OCI-LY1 (cell line): ENCODE data around the gene TRIM27.

ENCODE experiments used
- H2AFZ ChIP-seq: fragments of 200-600 bp; sonication (generic), shearing (Covaris generic); 2 replicates; pipeline ENCODE4 v1.6.0; 2014; ENCODE audit warnings: antibody characterized with exemption, mild to moderate bottlenecking, low read length
- H3F3A ChIP-seq: fragments of 200-600 bp; sonication (generic), shearing (Covaris generic); 2 replicates; pipeline ENCODE4 v1.6.0; 2014; ENCODE audit warnings: mild to moderate bottlenecking, antibody characterized with exemption, low read length, moderate library complexity; ENCODE audit not compliant: insufficient read depth
- H3K27ac ChIP-seq: fragments of 200-600 bp; sonication (generic); 2 replicates; pipeline ENCODE4 v1.5.1; 2014; ENCODE audit warnings: low read length, mixed run types, mild to moderate bottlenecking, low read depth; ENCODE audit not compliant: poor library complexity, severe bottlenecking
- H3K27me3 ChIP-seq: fragments of 200-600 bp; sonication (generic); 2 replicates; pipeline ENCODE4 v1.6.0; 2014; ENCODE audit warnings: antibody characterized with exemption, mild to moderate bottlenecking, low read length, moderate library complexity; ENCODE audit not compliant: insufficient read depth
- H3K36me3 ChIP-seq: fragments of 200-600 bp; sonication (generic); 2 replicates; pipeline ENCODE4 v1.6.1; 2014; ENCODE audit warnings: mild to moderate bottlenecking, antibody characterized with exemption, low read length, moderate library complexity, mixed read lengths; ENCODE audit not compliant: insufficient read depth
- H3K4me1 ChIP-seq: fragments of 200-600 bp; sonication (generic); 2 replicates; pipeline ENCODE4 v1.5.1; 2014; ENCODE audit warnings: mild to moderate bottlenecking, low read length, moderate library complexity; ENCODE audit not compliant: insufficient read depth, severe bottlenecking
- H3K4me2 ChIP-seq: fragments of 200-600 bp; sonication (generic), shearing (Covaris generic); 2 replicates; pipeline ENCODE4 v1.6.1; 2014; ENCODE audit warnings: low read length
- H3K4me3 ChIP-seq: fragments of 200-600 bp; sonication (generic); 2 replicates; pipeline ENCODE4 v1.5.1; 2014; ENCODE audit warnings: low read length, low read depth, mild to moderate bottlenecking, mixed read lengths; ENCODE audit not compliant: poor library complexity, severe bottlenecking
- H3K79me2 ChIP-seq: fragments of 200-600 bp; shearing (Covaris generic); 2 replicates; pipeline ENCODE4 v1.6.1; 2016; ENCODE audit warnings: mixed run types, low read length, mixed read lengths; ENCODE audit not compliant: insufficient read depth
- H3K9ac ChIP-seq: fragments of 200-600 bp; sonication (generic), shearing (Covaris generic); 2 replicates; pipeline ENCODE4 v1.6.1; 2014; ENCODE audit warnings: mild to moderate bottlenecking, low read length, mixed read lengths
- H3K9me2 ChIP-seq: fragments of 200-600 bp; sonication (generic), shearing (Covaris generic); 2 replicates; pipeline ENCODE4 v1.6.1; 2014; ENCODE audit warnings: low read depth, mild to moderate bottlenecking, low read length, mixed read lengths
- H3K9me3 ChIP-seq: fragments of 200-600 bp; shearing (Covaris generic); 2 replicates; pipeline ENCODE4 v1.6.1; 2014; ENCODE audit warnings: low read length, mixed read lengths
- H4K20me1 ChIP-seq: fragments of 200-600 bp; sonication (generic), shearing (Covaris generic); 2 replicates; pipeline ENCODE4 v1.6.0; 2016; ENCODE audit warnings: mild to moderate bottlenecking, low read length; ENCODE audit not compliant: insufficient read depth
- CTCF ChIP-seq: fragments of 200-600 bp; sonication (generic), shearing (Covaris generic); IDR thresholded peaks from 2 replicates; pipeline ENCODE4 v1.5.1; 2017; ENCODE audit warnings: mild to moderate bottlenecking, antibody characterized with exemption, low read length, moderate library complexity, mixed read lengths
- EZH2 ChIP-seq: fragments of 200-600 bp; sonication (generic), shearing (Covaris generic); IDR thresholded peaks from 2 replicates; pipeline ENCODE4 v1.8.0; 2017; ENCODE audit warnings: borderline replicate concordance, mixed run types, mild to moderate bottlenecking, antibody characterized with exemption, low read length, moderate library complexity, mixed read lengths

TRIM27 gene

GRCh38 chr6:28901831-28902230 is 22.0 kb downstream of the TRIM27 start:
- H3K9me3 ChIP-seq = no peaks in the 10 kb centered on the region
- TF ChIP-seq EZH2 (no peak), CTCF (no peak)
- H3K4me3 ChIP-seq = no peak overlapping the region
- H3K4me1 ChIP-seq = peaks cover 11% of the 10 kb centered on the region
- peaks cover 64% of the 10 kb centered on the region for H3K36me3 ChIP-seq
- no peaks in the 10 kb centered on the region for H4K20me1 ChIP-seq
- H3K4me2 ChIP-seq = no peak overlapping the region
- H3K9me2 ChIP-seq = no peaks in the 10 kb centered on the region
- H3K79me2 ChIP-seq = no peaks in the 10 kb centered on the region
- peaks cover 19% of the 10 kb centered on the region for H3F3A ChIP-seq
- H3K27ac ChIP-seq = peak overlapping the region; percentile 35
- no peak overlapping the region for H2AFZ ChIP-seq
- H3K27me3 ChIP-seq = no peaks in the 10 kb centered on the region
- H3K9ac ChIP-seq = no peak overlapping the region

- no peak for TF ChIP-seq EZH2
- no peak for TF ChIP-seq CTCF
- Histone ChIP-seq H3K4me3 (no peak overlapping the region), H3K4me1 (peaks cover 11% of the 10 kb centered on the region), H3K27ac (peak overlapping the region; percentile 35), H3K27me3 (no peaks in the 10 kb centered on the region), H3K36me3 (peaks cover 55% of the 10 kb centered on the region), H3K9me2 (no peaks in the 10 kb centered on the region), H3F3A (peaks cover 19% of the 10 kb centered on the region), H3K4me2 (no peak overlapping the region), H4K20me1 (no peaks in the 10 kb centered on the region), H3K79me2 (no peaks in the 10 kb centered on the region), H3K9ac (no peak overlapping the region), H2AFZ (no peak overlapping the region), H3K9me3 (no peaks in the 10 kb centered on the region)
Observed at GRCh38 chr6:28900577-28901256, 23.1 kb downstream of the TRIM27 start.

GRCh38 chr6:28898710-28898965 is 25.1 kb downstream of the TRIM27 start:
- Histone ChIP-seq H3K27me3 (no peaks in the 10 kb centered on the region), H3K9ac (no peak overlapping the region), H3F3A (peaks cover 18% of the 10 kb centered on the region), H3K4me2 (peak overlapping the region; percentile 73; the same call in 1 of the 2 replicates), H2AFZ (no peak overlapping the region), H3K9me2 (no peaks in the 10 kb centered on the region), H3K9me3 (no peaks in the 10 kb centered on the region), H3K36me3 (peaks cover 34% of the 10 kb centered on the region), H4K20me1 (no peaks in the 10 kb centered on the region), H3K4me3 (no peak overlapping the region), H3K4me1 (peaks cover 16% of the 10 kb centered on the region), H3K27ac (peak overlapping the region; percentile 88), H3K79me2 (no peaks in the 10 kb centered on the region)
- TF ChIP-seq EZH2 = no peak
- peak; percentile 17; the same call in 1 of the 2 replicates for TF ChIP-seq CTCF
